ENCODE data around the gene SCRG1.

The SCRG1 gene

DNA sequence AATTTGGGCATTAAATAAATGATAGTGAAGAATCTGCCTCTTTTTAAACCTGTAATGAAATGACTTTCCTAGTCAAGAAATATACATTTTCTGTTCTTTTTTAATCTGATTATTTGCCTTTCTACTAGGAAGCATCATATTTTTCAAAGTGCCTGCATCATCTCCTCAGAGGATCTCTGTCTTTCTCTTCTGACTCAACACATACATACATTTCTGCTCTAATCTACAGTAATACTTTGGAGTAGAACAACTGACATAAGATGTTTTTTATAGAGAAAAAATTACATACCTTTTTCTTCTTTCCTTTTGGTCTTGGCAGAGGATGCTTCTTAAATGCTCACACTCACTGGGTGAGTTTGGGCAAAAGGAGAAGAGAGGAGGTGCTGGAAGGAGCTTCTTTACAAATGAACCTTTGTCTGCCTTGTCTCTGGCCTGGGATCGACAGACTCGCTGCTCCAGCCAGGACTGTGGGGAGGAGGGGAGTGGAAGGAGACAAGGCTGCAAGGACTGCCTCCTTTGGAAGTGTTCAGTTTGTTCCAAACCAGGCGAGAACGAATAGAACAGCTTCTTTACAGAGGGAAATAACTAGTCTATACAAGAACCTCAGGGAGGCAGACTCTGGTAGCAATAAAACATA is at the start of gene SCRG1:
TSS of gene SCRG1 (minus strand) at position 338 of the 637 bp plus-strand sequence. CDS start 7,702 bp downstream, outside the sequence.
- no peak for DNase-seq

DNA sequence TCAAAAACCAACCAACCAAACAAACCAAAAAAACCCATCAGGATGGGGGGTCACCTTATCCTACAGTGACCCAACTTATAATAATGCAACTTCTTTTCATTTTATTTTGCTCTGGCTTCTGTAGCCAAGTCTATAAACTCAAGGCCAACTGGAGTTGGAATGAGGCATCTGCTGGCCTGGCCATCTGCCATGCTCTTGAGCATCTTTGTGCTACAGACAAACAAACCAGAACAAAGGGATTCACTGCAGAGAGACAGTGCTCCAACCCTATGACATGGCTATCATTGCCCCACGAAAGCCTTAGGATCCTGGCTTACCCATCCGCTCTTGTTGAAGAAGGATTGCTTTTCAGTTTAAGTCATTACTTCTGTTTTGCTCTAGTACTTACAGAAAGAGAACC is 49.2 kb upstream of the SCRG1 start:
- DNase-seq, result no peak

DNA sequence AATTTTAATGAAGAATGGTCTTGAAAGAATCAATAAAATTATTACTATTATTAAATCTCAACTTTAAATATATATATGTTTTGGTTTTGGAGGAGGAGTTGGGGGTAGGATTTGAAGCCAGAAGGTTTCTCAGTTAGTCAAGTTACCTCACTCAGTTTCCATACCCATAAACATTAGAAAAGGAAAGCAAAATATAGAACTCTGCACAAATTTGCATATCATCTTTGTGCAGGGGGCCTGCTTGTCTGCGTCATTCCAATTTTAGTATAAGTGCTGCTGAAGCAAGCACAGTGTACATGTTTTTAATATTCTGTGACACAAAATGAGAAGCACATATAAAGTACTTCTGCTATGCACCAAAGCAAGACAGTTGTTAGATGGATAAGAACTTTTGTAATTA is 47.5 kb upstream of the SCRG1 start:
- DNase-seq, result no peak

DNA sequence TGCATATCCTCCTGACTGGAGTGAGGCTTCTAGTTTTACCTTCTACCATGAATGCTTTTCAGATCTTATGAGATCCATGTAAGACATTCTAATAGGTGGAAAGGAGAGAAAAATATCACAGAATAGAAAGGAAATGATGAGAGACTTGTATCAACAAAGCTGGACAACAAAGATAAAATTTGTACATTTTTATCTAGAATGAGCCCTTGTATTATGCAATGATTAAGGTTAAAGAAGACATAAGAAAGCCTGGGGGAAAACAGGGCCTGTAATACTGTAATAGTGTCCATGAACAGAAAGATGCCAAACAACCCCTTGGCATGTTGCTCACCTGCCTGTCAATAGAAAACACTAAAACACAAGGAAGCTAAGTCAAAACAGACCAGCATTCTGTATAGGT is 44.2 kb upstream of the SCRG1 start:
- DNase-seq, result no peak

DNA sequence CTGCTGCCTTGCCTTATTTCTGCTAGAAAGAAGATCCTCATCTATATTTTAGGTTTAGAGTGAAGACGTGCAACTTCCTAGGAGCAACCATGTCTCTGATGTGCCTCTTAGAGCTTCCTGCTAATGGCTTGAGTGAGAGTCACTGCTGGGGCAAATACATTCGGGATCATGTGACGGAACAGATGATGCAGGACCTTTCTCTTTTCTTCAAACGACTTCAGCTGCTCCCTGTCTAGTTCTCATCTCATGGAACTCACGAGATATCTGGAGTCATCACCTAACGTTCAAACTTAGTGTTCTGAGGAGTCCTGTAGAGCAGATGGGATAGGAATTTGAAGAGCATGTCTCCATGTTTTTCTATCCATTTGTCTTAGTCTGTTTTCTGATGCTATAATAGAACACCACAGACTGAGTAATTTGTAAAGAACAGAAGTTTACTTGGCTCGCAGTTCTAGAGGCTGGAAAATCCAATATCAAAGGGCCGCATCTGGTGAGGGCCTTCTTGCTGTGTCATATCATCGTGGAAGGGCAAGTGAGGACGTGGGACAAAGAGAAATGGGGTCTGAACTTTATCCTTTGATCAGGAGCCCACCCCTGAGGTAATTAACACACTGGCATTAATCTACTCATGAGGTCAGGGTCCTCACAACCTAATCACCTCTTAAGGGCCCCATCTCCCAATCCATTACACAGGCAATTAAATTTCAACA is 43.5 kb upstream of the SCRG1 start:
- DNase-seq, result no peak

DNA sequence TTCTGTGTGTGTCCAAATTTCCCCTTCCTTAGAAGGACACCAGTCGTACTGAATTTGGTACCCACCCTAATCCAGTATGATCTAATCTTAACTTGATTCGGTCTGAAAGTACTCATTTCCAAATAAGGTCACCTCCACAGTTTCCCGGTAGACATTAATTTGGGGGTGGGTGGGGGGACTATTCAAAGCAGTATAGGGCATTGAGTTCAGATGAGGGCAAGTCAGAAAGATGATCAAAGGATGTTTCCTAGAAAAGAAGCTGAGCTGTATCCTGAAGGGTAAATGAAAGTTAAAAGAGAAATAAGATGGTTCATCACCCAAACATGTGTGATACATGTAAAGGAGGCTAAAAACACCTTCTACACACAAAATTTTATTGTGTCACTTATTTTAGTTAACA is 42.0 kb upstream of the SCRG1 start:
- no peak for DNase-seq

DNA sequence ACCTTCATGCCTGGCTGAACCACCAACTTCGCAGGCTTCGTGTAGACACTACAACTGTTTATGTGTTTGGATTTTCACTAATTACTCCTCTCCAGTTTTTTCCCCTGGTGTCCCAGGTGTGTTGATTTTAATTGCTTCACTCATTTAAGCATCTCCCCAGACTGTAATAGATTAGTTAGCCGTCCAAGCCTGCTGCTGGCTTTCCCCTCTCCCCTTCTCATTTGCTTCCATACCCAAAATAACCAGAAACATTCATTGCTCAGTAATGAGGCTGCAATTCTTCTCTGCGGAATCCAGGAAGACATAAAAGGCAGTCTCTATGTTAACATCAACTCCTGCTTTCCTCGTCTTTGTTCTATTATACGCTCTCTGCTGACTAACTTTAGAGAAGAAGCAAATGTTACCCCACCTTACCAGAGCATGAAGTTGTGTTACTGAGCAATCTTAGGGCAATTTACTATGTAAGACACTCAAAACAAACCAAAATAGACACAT is 37.9 kb upstream of the SCRG1 start:
- DNase-seq, result no peak

DNA sequence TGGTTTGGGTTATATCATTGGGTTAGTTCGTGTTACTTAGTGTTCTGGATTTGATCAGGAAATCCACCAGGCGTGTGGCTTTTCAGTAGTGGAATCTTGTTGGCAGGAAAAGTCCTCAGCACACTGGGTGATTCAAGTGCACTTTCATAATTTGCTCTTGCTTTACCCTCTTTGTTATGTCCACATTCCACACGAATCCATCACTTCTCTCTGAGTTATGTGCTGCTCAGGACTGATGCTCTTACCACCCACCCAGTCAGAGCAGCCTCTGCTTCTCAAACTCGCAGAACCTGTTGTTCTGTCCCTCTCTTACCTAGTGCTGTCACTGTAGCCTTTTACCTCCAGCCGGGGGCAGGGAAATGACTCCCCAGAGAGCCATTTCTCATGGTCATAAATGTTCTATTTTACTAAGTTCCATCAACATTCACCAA is 37.2 kb upstream of the SCRG1 start:
- DNase-seq, result no peak

DNA sequence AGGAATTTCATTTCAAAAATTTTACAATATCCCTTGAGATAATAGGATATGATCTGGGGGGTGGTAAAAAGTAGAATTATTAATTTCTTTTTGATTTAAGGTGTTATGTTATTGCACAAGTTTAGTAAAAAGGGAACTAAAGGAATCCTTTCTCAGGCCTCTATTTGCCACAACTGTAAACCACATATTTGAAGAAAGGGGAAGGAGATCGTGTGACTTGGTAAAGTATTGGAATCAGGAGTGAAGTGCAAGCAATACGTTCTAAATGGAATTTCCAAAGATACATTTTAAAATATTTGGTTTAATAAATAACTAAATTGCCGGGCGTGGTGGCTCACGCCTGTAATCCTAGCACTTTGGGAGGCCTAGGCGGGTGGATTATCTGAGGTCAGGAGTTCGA is 35.3 kb upstream of the SCRG1 start:
- DNase-seq, result no peak

DNA sequence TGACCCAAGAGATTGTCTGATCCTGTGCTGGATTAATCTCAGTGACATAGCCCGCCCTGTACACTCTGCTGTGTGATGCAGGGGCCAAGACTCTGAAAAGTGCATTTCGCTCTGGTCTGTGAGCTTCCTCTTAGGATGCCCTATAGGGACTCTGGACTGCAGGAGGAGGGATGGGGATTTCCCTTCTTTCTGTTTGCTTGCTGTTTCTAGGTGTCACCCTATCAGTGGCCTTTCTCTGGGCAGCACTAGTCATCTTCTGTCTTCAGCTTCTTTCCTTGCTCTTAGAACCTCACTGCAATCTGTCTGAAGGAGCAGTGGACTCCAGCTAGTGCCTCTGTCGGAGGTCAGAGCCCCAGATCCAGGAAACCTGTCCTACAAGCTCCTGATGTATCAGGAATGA is 34.5 kb upstream of the SCRG1 start:
- no peak for DNase-seq

DNA sequence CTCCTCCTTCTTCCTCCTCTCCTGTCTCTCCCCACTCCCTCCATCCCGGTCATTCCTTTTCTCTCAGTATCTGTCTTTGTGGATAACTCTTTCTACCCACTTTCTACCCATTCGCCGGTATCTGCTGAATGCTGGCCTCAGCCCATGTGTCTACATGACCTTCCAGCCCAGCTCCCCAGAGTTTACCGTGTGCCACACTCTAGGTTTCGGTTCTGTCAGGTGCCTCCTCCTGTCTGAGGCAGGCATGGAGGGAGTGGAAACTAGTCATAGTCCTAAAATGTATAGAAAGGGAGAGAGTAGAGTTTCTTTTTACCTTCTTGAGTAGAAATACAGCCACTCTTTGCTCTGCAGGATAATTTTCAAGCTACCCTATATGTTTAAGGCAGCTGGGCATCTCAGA is 33.5 kb upstream of the SCRG1 start:
- no peak for DNase-seq

DNA sequence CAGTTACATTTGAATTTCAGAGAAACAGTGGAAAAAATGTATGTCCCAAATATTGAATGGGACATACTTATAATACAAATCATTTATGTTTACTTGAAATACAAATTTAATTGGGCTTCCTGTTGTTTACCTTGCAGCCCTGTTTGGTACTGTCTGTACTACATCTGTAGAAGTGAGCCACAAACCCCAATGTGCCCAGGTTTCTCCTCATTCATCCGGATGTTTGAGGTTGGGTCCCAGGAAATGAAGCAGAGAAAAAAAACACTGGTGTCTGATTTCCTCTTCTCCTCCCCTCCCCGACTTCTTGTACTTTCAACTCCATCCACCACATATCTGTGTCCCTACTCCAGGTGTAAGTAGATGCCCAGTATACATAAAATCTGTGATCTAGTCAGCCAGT is 27.1 kb upstream of the SCRG1 start:
- DNase-seq, result no peak

DNA sequence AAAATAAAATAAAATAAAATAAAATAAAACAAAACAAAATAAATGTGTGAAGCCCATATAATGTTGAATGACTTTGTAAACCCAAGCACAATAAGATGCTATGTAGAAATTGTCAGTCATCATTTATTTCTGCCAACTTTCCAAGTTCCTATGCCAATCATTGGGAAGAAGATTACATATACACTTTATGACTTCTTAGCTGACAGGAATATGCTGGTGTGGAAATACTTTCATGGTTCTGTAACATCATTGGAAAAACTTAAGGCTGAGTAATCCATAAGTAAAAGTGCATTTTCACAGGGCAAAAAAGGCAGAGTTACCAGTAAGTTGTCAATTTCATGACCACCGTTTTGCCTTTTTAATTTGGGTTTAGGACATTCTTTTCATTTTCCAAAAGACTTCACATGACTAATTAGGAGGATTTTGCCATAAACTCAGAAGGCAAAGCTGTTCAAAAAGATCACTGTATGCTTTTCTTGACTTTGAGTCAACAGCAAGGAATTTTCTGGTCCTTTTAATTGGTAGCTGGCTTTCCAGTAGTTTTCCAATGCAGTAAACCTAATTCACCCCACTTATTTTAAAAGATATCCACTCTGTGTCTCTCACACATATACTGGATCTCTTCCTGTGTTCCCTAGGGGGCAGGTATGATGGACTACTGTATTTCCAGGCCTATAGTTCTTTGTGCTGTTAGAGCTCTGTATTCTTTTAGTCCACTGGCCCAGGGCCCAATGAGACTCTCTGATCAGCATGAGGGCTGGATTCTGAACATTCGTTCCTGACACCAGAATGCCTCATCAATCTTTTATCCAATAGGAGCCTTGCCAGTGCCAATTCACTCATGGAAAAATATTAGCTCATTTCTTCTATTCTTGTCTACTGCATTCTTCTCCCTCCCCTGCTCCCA is 26.2 kb upstream of the SCRG1 start:
- no peak for DNase-seq

DNA sequence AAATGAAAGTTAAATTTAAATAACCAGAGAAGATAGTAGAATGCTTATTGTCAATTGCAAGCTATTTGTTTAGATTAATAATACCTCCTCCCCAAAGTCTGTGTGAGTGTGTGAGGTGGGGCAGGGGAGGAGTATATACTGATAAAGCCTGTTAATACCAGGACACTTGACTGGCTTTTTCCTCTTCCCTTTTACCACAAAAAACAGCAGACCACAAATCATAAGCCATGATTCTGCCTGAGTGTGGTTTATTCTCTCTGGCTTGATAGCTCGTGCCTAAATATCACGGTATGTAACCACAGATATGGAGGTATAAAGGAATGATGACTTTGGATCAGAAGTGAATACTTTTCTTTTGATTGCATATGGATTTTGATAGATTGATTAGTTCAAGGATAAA is 21.9 kb upstream of the SCRG1 start:
- no peak for DNase-seq

DNA sequence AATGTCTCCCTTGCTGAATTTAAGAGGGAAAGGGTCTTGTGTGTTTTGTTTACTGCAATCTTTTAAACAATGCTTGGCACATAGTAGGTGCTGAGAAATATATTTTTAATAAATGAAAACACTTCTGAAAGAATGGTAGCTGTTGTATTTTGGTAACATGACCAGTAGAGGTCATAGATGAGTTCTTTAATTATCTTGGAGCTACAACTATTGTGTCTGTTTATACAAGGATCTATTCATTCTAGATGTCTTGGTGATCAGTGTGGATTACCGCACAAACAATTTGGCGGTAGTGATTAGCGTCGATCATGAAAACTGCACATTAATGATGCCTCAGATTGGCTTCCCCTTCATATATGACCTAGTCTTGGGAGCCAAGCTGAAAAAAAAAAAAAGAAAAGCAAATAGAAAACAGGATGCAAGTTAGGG is 21.4 kb upstream of the SCRG1 start:
- DNase-seq, result no peak

DNA sequence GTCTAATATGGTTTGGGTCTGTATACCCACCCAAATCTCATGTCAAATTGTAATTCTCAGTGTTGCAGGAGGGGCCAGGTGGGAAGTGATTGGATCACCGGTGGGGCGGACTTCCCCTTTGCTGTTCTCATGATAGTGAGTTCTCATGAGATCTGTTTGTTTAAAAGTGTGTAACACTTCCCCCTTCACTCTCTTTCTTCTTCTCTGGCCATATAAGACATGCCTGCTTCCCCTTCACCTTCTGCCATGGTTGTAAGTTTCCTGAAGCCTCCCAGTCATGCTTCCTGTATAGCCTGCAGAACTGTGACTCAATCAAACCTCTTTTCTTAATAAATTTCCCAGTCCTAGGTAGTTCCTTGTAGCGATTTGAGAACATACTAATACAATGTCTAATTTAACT is 19.7 kb upstream of the SCRG1 start:
- DNase-seq, result no peak

DNA sequence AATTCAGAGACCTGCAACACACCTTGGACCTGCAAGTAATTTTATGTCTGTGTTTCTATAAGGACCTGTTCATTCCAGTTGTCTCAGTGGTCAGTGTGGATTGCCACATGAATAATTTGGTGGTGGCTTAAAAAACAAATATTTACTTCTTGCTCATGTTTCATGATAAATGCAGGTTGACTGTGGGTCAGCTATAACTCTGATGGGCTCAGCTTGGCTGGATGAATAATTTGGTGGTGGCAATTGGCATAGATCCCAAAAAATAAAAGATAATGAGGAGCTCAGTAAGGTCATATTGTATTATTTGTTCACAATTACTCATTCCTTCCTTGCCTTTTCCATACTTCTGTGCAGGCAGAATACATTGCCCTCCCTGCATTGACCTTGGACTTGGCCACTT is 18.9 kb upstream of the SCRG1 start:
- DNase-seq, result no peak

DNA sequence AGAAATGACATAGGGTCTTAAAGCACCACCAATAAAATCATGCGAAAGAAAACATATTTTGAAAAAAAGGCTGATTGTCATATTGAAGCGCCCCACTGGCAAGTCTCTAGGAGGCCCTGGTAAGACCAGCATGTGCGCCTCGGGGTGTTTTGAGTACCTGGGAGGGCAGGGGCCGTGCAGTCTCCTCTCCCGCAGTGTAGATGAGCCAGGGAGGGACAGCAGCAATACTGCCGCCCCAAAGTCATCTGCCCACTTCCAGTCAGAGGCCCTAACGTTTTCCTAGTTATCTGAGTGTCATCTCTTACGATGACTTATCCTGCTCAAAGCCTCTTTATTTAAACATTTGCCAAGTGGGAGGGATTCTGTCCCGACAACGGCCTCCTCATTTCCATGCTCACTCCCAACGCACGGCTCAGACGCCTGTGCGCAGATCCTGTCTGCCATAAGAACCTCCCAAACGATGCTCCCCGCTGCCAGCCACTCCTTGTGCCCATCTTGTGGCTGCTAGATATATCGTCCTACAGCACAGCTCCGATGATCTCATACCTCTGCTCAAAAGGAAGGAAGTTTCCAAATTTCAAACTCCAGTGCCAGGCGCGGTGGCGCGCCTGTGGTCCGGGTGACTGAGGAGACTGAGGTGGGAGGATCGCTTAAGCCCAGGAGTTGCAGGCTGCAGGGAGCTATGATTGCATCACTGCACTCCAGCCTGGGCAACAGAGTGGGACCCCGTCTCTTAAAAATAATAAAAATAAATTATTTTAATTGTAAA is 17.2 kb upstream of the SCRG1 start:
- peak; percentile 89 for DNase-seq

DNA sequence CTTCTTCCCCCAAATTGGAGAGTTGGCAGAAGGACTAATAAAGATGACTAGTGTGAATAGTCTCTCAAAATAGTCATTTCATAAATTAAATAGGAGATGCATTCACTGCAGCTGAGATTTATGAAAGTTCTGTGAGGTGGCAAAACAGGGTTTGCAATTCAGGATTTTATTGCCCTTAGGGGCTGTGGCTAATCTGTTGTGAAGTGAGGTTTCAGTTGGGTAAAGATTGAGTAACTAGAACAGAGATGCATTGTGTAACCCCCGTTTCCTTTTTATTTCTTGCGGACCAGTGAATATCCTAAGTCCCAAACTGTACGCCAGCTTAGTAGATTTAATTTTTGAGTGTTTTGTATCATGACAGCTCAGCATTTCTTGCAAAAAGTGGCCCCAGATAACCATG is 16.2 kb upstream of the SCRG1 start:
- DNase-seq, result peak; percentile 29

DNA sequence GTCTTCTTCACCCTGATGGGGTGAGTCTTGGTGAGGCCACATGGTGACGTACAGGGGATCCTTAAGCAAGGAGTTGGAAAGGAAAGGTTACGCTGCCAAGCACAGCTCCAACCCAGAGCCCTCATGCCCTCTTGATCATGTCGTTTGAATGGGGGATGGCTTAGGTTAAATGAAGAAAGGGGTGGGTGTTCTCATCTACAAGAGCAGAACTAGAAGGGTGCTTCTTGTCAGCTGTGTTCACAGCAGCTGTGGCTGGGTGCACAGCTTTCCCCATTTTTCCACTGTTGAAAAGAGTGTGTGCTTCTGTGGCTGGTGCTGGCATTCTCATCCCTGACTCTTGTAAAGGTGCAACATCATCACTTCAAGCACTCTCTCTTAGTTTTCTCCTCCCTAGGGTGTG is 15.5 kb upstream of the SCRG1 start:
- no peak for DNase-seq

DNA sequence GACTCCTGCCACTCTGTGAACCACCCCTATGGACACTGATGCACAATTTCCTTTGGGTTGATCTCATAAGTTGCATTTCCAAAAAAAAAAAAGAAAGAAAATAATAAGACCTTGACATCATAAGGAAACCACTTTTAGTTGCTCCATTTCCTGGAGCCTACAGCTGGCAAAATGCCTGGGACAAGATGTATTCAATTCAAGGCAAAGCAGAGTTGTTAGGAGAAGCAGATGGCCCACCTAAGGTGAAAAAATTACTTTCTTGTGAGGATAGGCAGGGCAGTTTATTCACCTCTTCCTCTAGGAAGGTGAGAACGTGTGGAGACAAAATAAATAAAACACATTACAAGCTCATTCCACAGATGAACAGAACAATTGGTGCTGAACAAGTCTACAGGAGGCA is 14.1 kb upstream of the SCRG1 start:
- DNase-seq, result no peak

DNA sequence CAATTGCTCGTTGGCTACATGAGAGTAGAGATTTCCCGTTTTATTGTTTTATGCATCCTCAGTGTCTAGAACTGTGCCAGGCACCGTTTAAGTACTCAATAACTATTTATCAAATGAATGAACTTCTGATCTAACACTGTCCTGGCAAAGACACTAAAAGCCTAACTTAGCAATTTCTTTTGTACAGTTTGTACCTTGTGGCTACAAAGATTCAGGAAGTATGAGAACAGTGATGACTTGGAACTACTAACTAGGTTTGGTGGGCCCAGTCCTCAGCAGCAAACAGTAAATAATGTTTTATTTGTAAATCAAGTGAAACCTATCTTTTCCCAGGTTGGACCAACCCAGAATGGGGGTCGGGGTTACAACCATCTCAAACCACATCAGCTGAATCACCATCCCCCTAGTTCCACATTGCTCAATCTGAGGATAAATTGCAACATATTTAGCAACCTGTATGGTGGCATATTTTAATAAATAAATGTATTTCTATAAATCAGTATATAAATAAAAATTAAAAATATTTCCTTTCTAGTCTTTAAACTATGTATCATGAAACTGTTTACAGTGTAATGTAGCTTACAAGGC is 12.3 kb upstream of the SCRG1 start:
- DNase-seq, result no peak

Measured in SIG-M5 (cell line).